Pons (tissue), 1 donor: Measurements from ENCODE around the gene SH3BP2.
A peak's percentile ranks its signal among the peaks of the same experiment; 100 is the strongest.

Experiments
- DNase-seq: peaks from one replicate; pipeline ENCODE4 v3.0.0-alpha.2; 2016; ENCODE audit warnings: low spot score

Gene SH3BP2

GRCh38 chr4:2803624-2804448, 11.0 kb downstream of the SH3BP2 start:
- no peak for DNase-seq

GRCh38 chr4:2804449-2804972, 11.6 kb downstream of the SH3BP2 start:
- DNase-seq = no peak

GRCh38 chr4:2804973-2805501, 12.2 kb downstream of the SH3BP2 start:
- DNase-seq = no peak

- DNase-seq = no peak
Measured at GRCh38 chr4:2805712-2806389, 13.0 kb downstream of the SH3BP2 start.

- no peak for DNase-seq
Measured at GRCh38 chr4:2806390-2807355, 13.8 kb downstream of the SH3BP2 start.

- no peak for DNase-seq
Measured at GRCh38 chr4:2807571-2807970, 14.7 kb downstream of the SH3BP2 start.

GRCh38 chr4:2808001-2808400, 15.1 kb downstream of the SH3BP2 start:
- no peak for DNase-seq

GRCh38 chr4:2809610-2810180, 16.8 kb downstream of the SH3BP2 start:
- DNase-seq = no peak

- DNase-seq = no peak
Measured at GRCh38 chr4:2810388-2810787, 17.5 kb downstream of the SH3BP2 start.

- DNase-seq = peak; percentile 69
Measured at GRCh38 chr4:2811830-2812611, 19.1 kb downstream of the SH3BP2 start.

- no peak for DNase-seq
Measured at GRCh38 chr4:2812612-2813354, 19.9 kb downstream of the SH3BP2 start.

- DNase-seq = no peak
Measured at GRCh38 chr4:2813446-2814405, 20.8 kb downstream of the SH3BP2 start.

GRCh38 chr4:2814627-2815270, 21.9 kb downstream of the SH3BP2 start:
- no peak for DNase-seq

- DNase-seq = no peak
Measured at GRCh38 chr4:2816401-2816954, 23.6 kb downstream of the SH3BP2 start.

GRCh38 chr4:2817137-2817536, 24.3 kb downstream of the SH3BP2 start:
- no peak for DNase-seq

- no peak for DNase-seq
Measured at GRCh38 chr4:2817701-2818350, 24.9 kb downstream of the SH3BP2 start.

GRCh38 chr4:2818351-2818939, 25.6 kb downstream of the SH3BP2 start:
- DNase-seq = no peak
